Measurements from ENCODE around the gene ANKRD34A. TPM values are rescaled to one million over a fixed set of nuclear protein-coding genes. Genes with fewer than 3 reads are reported as not detected.

The ANKRD34A gene
- total and polyA plus RNA-seq, 2 of the 8 experiments (the other 6 are each of a cell fraction or from before 2014, with no cell fraction given) = 0.15 to 0.20 TPM

GRCh38 chr1:145996433-145997015 is 32.1 kb upstream of the ANKRD34A start, which contains the start of gene TXNIP (continued):
- peak; percentile 62 for TF ChIP-seq E2F6 (IDR thresholded peaks at IDR 0.05)
- TF ChIP-seq RBBP5 (IDR thresholded peaks at IDR 0.05; ENCODE audit: borderline replicate concordance, low read depth, low read length) = no peak; the same call in 1 of the 2 replicates
- peak in 1 of 2 experiments; percentile 44; a peak in 1 of 3 replicates for TF ChIP-seq EP300 (IDR thresholded peaks at IDR 0.05; ENCODE audit: borderline replicate concordance in 1 of 2, low read depth in 2 of 2, low read length in 2 of 2)
- TF ChIP-seq, protein P1, sequence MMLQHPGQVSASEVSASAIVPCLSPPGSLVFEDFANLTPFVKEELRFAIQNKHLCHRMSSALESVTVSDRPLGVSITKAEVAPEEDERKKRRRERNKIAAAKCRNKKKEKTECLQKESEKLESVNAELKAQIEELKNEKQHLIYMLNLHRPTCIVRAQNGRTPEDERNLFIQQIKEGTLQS (IDR thresholded peaks at IDR 0.05; ENCODE audit: insufficient read depth, low read depth, low read length) = no peak
- TF ChIP-seq CHD7 (IDR thresholded peaks at IDR 0.05; ENCODE audit: insufficient replicate concordance, low read length) = peak; percentile 38
- peak; percentile 97 for TF ChIP-seq TAF1 (IDR thresholded peaks at IDR 0.05; ENCODE audit: low read depth, low read length)
- peak in 1 of 2 experiments; percentile 73; a peak in 1 of 4 replicates for TF ChIP-seq SIN3A (conservative IDR thresholded peaks at IDR 0.05 in 1 of 2, IDR thresholded peaks at IDR 0.05 in 1 of 2; ENCODE audit: low read depth in 1 of 2, low read length in 2 of 2)
- no peak for TF ChIP-seq BCL11A (IDR thresholded peaks at IDR 0.05; ENCODE audit: low read depth in 2 of 2, low read length in 2 of 2)

All from H1 (cell line).